GM18873 (cell line): ENCODE data around the gene KCNJ10.
"Not testable (repeated sequence)": the region's sequence is repeated elsewhere in the genome, so short reads cannot be mapped to it uniquely, and the experiment has no call there.

ENCODE experiments used
- ATAC-seq: cut with Tn5 transposase; IDR thresholded peaks from one replicate; pipeline ENCODE4 v1.9.1; 2021; ENCODE audit warnings: mild to moderate bottlenecking, moderate library complexity, moderate number of reproducible peaks; ENCODE audit not compliant: unreplicated experiment, low FRiP score

KCNJ10 gene

DNA sequence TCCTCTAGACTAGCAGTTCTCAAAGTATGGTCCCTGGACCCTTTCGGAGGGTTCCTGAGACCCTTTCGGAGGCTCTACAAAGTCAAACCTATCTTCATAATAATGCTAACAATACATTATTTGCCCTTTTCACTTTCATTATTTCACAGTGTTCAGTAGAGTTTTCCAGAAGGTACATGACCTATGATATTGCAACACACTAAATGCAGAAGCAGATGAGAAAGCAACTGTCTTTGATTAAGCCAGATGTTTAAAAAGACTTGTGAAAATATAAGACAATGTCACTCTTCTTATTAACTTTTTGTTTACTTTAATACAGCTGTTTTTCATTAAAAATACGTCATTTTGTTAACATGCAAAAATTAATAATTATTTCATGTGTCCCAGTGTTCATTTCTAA is 5.8 kb downstream of the KCNJ10 start:
- ATAC-seq, result no peak

DNA sequence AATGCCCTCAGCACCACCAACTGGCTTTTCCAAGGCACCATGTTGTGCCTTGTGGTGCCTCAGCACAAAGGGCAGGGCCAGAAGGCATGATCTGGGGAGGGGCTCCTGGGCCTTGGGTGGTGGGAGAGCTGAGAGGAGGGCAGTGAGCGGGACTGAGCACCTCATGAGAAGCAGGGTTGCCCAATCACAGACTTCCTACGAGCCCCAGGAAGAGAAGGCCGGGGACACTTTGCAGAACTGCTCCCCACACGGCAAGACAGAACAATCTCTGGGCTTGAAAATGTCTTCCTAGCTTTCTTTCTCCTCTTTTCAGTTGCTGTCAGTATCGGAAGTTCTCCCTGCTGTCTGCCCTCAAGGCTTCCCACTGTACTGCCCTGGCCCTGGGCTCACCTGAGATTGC is 6.8 kb downstream of the KCNJ10 start:
- no peak for ATAC-seq

DNA sequence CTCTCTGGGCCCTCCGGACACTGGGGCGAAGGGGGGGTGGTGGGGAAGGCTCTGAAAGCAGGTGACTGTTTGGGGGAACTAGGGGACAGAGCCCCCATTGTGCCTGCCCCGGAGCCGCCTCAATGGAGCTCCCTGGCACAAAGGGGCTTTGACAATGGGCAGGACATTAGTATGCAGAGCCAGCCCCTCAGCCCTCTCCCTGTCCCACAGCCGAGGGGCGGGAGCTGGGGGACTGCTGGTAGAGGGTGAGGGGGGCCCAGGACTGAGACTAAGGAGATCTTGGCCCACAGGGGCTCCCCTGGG is 7.8 kb downstream of the KCNJ10 start:
- no peak for ATAC-seq

DNA sequence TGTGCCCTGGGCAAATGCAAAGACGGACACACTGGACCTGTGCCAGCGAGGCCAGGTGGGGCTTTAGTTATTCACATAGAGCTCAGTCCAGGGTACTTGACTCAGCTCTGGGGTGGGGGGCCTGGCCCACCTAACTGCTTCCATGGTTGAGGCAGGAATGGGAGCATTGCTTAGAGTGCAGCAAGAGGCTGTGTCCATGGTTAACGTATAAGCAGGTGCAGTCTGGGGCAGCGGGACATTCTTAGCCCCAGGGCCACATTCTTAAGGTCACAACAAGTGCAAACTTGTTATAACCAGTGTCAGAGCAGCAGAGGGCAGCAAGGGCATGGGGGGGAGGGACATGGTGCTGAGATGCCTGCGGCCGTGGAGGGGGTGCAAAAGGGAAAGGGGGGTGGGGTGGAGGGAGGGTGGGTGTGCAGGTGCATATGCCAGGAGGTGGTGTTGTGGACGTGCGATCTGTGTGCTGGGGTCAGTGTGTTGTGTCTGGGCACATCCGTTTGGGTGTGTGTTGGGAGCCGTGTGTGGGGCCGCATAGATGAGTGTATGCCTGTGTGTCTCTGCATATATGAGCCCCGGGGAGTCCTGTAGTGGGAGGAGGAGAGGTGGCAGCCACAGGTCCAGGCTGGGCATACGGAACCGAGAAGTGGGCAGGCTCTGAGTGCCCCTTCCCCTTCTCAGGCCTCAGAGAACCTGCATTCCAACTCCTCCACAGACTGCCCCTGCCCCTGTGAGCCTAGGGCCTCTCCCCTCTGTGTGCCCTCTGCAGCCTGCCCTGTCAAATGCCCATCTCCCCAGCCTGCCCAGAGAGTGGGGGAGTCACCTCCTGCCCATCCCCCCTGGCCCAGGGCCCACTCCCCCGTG is 8.4 kb downstream of the KCNJ10 start:
- ATAC-seq, result no peak

DNA sequence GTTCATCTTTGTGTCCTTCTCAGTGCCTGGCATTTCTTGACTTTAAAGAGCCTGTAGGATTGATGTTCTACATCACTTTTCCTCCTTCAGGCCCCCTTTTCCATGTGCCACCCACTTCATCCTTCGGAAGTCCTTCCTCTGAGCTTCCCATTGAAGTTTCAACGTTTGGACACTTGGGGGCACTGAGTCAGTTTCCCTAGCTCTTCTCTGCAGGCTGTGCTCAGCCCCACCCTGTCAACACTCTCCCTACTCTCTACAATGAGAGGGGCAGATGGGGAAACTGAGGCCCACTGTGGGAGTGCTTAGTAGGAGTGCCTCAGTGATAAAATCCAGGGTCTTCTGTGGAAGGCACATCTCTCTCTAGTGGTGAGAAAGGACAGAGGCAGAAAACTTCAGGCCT is 11.9 kb downstream of the KCNJ10 start:
- no peak for ATAC-seq

DNA sequence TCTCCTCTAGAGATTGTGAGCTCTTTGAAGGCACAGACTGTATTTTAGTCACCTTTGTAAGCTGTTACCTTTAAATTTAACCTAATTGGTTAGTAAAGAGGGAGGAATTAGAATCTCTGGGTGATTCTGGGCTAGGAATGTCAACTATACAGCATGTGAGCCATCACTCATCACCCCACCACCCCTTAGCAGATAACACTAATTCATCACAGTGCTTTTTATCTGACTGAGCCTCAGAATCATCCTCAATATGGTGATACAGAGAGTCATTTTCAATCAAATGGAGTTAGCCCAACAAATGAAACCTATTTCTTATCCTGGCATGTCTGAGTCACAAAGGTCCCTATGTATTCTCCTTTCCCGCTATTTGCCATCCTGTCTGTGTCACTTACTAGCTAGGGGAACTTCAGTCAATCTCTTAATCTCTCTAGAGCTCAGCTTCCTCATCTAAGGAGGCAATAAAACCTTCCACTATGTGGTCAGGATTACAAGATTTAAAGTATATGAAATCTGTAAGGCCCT is 13.3 kb downstream of the KCNJ10 start:
- ATAC-seq, result no peak

DNA sequence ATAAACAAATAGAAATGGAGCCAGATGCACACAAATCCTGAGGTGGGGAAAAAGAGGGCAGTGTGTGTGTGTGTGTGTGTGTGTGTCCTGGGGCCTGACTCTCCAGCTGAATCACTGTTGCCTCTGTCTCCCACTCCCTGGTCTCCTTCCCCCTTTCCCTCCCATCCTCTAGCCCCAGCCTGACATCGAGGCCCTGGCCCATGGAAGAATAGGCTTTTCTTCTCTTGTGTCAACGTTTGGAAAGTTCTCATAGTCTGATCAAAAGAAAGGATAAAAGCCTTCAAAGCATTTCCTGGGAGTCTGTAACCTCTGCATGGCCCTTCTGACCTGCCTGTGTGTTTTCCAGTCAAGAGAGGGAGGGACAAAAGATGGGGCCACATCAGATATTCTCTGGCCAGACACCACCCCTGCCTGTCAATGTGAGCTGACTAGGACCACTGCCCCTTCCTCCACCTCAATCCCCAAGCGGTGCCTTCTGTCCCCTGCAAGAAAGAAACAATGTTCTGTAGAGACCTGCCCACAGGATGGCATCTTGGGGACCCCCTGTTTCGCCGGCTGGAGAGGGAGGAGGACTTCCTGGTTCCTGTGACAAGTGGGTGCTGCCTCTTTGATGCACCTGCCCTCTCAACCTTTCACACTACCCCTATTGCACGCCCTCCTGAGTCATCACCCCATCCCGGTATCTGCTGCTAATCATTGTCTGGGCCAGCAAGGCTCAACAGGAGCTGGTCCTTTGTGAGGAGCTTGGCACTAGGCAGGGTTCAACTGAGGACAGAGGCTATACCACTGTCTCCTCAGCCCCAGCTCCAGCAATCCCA is 16.2 kb downstream of the KCNJ10 start:
- no peak for ATAC-seq

DNA sequence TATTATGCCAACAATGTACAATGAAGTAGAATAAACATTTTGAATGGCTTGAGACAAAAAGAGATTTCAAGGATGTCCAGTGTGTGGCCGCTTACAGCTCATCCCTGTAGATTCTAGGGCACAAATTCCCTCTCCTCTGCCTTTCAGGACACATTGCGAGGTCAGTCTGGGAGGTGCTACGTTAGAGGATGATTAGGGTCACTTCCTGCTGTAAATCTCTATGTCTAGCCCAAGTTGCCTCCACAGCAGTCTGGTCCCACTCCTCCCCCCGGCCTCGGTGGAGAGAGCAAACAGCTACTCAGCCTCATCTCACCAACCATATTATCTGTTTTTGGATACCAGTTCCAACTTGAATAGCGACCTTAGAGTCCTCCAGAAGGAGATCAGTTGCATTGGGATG is 17.0 kb downstream of the KCNJ10 start:
- no peak for ATAC-seq

DNA sequence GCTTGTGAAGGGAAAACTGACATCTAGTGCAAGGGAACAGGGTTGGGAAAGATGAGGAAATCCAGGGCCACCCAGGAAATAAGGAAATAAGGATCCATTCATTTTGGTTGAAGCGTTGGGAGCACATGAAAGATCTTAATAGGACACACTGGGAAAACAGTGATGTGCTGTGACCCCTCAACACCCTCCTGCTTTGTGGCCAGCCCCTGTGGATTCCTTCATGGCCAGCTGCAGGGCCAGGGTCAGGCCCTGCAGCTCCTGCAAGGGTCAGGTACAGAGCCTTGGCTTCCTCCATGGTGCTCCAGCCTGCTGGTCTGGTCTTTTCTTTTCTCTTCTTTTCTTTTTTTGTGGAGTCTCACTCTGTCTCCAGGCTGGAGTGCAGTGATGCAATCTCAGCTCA is 19.3 kb downstream of the KCNJ10 start:
- no peak for ATAC-seq

DNA sequence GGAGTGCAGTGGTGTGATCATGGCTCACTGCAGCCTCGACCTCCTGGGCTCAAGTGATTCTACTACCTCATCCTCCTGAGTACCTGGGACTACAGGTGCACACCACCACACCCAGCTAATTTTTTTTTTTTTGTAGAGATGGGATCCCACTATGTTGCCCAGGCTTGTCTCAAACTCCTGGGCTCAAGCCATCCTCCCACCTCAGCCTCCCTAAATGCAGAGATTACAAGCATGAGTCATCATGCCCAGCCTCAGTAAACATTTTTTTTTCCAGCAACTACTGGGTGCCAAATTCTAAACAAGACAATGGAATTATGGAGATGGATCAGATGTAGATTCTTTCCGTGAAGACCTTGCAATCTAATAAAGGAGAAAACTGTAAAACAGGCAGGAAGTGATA is 19.8 kb downstream of the KCNJ10 start:
- not testable (repeated sequence) for ATAC-seq

DNA sequence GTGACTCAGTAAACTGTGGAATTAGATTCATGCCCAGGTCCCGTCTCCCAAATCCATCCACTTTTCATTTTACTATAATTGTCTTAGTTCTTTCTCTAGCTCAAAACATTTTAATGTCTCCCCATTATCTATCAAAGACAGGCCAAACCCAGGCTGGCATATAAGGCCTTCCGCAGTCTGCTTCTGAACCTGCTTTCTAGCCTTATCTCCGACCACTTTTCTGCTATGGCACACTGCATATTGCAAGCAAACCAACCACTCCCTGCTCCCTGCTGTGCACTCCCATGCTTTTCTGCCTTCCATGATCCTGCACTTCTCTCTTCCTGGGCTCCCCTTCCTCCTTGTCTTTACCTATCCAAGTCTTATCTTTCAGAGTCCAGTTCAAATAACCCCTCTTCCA is 20.9 kb downstream of the KCNJ10 start:
- ATAC-seq, result no peak

DNA sequence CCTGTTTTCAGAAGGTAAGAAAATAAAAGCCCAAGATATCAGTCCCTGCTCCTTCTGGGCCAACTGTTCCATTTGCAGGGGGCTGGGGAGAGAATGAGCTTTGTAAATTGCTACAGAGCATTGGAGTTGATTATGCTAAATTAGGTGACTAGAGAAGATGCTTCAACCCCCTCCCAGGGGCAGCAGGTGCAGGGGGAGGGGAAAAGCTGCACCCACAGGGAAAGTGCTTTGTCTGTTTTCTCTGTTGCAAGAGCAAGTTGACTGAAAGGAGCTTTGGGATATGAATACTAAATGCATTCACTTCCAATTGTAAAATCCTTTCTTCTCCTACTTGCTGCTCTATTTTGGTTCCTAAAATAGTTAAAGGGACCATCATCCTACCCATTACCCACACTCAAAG is 21.6 kb downstream of the KCNJ10 start:
- ATAC-seq, result no peak

DNA sequence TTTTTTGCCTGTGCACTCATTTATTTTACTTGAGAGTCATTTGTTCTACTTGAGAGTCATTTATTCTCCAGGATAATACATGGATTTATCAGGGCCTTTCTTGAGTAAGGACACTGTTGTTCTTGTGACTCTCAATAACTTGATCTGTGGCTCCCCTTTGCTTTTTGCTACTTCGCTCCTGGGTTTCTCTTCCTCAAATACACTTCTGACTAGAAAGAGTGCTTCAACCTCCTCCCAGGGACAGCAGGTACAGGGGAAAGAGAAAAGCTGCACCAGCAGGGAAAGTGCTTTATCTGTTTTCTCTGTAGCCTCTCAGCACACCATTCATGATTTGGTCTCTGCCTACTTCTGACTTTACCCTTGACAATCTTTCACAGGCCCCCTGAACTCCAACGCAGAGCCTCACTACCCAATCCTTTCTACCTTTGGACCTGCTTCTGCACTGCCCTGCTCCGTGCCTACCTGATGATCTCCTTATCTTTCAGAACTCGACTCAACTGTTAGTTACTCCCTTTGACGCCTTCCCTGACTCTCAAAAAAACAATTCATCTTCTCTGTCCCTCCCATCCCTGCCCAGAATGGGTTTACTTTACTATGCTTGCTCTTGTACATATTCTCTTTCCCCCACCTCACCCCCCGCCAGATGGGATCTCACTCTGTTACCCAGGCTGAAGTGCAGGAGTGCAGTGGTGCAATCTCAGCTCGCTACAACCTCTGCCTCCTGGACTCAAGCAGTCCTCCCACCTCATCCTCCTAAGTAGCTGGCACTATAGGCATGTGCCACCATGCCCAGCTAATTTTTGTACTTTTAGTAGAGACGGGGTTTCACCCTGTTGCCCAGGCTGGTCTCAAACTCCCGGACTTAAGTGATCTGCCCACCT is 22.6 kb downstream of the KCNJ10 start:
- ATAC-seq, result no peak

DNA sequence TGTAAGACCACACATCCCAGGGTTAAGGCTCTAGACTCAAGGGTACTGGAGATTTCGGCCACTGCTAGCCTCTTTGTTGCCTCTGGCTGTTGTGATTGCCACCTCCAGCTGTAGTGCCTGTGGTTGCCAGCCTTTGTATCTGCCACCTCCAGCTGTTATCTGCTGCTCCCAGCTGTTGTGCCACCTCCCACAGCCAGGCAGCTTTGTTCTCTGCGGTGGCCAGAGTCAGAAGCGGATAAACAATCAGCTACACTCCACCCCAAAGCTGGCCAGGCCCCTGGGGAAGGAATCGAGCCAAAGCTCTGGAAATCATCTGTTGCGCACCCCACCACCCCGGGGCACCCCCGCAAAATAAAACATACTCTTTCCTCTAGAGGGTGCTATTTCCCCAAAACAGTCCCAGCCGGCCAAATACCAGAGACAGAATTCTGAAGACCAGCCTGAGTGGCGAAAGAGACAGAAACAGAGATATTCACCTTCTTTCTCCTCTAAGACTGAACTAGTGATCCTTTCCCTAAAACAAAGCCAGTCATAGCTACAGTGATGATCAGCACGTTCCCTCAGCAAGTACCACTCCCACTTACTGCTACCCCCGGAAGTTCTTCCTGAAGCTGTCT is 23.4 kb downstream of the KCNJ10 start:
- ATAC-seq, result no peak

DNA sequence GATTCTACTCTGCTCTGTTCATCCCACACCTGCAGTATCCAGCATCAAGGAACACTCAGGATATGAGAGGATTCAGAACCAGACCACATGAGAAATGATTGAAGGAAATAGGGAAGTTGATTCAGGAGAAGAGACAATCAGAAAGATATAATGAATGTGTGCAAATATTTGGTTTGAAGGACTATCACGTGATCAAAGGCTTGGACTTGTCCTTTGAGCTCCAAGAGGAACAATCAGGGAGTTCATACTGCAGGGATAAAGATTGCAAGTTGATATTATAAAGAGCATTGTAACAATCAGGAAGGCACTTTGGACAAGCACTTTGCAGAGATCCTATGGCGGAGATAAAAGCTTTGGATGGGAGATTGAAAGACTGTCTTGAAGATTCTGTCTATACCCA is 24.3 kb downstream of the KCNJ10 start:
- ATAC-seq, result no peak

DNA sequence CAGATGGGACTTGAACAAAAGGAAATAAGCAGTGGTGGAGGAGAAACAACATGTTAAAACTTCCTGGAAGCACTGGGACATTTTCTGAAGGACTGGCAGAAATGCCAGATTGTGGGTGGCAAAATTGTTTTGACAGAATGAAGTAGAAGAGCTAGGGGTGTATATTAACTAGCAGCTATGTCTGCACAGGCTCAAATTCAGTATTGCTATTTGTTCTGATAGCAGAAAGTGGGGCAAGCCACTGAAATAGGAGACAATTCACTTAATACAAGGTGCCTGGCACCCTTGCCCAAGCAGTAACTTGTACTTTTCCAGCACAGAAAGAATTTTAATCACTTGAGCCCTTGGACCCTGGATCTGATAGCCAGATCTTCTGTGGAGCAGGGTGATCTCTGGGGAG is 26.4 kb downstream of the KCNJ10 start:
- no peak for ATAC-seq

DNA sequence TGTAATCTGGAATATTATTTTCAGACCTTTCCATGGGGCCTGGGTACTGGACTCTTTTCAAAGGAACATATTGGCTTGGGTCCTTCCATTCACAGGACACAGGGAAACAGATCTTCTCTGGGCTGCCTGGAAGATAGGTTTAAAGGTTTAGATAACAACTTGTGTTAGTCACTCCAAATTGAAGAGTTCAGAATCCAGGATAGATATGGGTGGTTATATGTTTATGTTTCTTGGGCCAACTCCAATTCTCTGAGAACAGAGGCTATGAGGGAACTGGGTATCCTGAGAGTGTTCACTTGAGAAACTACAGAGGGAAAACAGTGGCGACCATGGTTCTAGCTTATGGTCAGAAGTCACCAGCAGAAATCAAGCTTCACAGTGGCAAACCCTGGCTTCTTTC is 29.5 kb downstream of the KCNJ10 start:
- no peak for ATAC-seq

DNA sequence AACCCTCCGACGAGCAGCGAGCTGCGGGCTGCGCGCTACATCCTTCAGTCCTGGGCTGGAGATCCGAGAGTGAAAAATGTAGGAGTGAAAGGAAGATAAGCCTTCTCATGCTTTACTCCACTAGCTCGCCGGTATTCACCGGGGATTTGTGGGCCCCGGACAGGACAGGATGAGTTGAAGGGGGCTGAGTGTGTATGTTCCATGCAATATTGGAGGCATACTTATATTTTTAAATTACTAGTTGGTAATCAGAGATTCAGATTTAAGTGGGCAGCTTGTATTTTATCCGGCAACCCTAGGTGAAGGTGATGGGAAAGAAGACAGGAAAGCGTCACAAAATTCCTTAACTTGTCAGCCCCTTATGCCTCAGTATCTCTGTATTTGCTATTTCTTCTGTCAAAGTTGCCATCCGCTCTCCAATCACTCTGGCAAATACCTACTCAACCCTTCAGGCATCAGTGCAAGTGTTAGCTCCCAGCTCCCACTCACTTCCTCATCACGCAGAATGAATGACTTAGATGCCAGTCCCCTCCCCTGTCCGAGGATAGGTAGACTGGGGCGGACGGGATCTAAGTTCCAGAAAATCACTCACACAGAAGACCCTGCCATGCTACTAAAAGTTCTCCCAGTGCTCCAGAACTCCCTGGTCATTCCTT is 37.7 kb downstream of the KCNJ10 start:
- ATAC-seq, result no peak

DNA sequence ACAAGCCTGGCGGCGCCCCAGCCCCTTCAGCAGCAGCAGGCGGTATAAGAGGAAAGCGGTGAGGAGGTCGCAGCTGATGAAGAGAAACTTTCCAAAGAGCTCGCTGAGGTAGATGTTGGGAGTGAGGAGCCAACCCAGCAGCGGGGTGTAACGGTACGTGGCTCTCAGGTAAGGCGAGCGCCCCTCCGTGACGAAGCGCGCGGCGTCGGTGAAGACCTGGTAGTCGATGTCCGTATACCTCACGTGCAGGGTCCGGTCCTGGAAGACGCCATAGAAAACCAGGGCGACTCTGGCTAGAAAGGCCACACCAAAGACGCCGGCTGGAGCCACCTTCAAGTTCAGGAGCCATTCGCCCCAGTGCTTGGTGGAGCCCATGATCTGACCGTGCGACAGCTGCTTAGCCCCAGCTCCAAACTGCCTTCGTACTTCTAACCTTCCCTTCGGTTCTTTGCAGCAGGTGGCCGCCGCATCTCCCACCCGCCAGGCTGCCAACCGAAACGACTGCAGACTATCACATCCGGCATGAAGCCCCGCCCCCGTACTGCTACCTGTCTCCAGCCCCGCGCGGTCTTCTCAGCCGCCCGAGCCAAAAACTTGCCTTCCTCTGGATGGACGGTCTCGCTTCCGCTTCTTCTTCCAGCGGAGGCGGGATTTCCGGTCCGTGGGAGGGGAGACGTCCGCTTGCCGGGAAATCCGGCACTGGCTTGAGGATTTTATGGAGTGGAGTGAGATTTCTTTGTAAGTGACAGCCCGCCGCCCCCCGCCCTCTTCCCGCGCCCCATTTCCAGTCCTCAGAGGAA is 38.4 kb downstream of the KCNJ10 start, which contains the start of gene PIGM:
PIGM (minus strand) TSS at position 626 of the 800 bp plus-strand sequence; CDS start at position 375, 251 bp downstream.
- peak; percentile 85 for ATAC-seq
